ENCODE results near the gene MAG. TPM values are rescaled to one million over a fixed set of nuclear protein-coding genes. Genes with fewer than 3 reads are reported as not detected.

MAG gene
- total RNA-seq, 2 donors from 2014 or later, result not detected

- H3K4me1 Mint-ChIP-seq, result peaks cover 4% of the 10 kb centered on the region
- 84 to 86% methylated on average over 12 to 14 of the region's 14 CpGs for WGBS, 2 experiments (ENCODE audit: insufficient coverage in 1 of 2, insufficient read length in 1 of 2)
- no peaks in the 10 kb centered on the region for H3K27me3 ChIP-seq (ENCODE audit: control insufficient read depth, insufficient read depth, low read length, poor library complexity, severe bottlenecking)
- H3K4me1 ChIP-seq (ENCODE audit: control insufficient read depth, insufficient read depth, low read length), result no peaks in the 10 kb centered on the region
- no peak for TF ChIP-seq CTCF (conservative IDR thresholded peaks at IDR 0.05)
- DNase-seq, result no peak
- H3K27me3 Mint-ChIP-seq (ENCODE audit: insufficient read depth), result no peaks in the 10 kb centered on the region
- no peak overlapping the region for H3K27ac Mint-ChIP-seq
- peaks cover 68% of the 10 kb centered on the region for H3K36me3 Mint-ChIP-seq (ENCODE audit: low read depth)
- H3K9me3 ChIP-seq (ENCODE audit: control insufficient read depth, low read length), result no peaks in the 10 kb centered on the region
- peaks cover 60% of the 10 kb centered on the region for H3K36me3 ChIP-seq (ENCODE audit: control insufficient read depth, insufficient read depth, low read length)
- H3K9ac ChIP-seq (ENCODE audit: extremely low read depth, low read length, poor library complexity, severe bottlenecking), result no peak overlapping the region
- no peak overlapping the region for H3K4me3 Mint-ChIP-seq
- H3K4me3 ChIP-seq (ENCODE audit: low read length), result no peak overlapping the region
- no peaks in the 10 kb centered on the region for H3K9me3 Mint-ChIP-seq
- H3K27ac ChIP-seq (ENCODE audit: low read depth, low read length), result no peak overlapping the region
These were observed 18.2 kb upstream of the MAG start for GRCh38 chr19:35273686-35274259.

- no peaks in the 10 kb centered on the region for H3K9me3 ChIP-seq (ENCODE audit: control insufficient read depth, low read length)
- Mint-ChIP-seq H3K36me3 (ENCODE audit: low read depth) (peaks cover 68% of the 10 kb centered on the region), H3K4me3 (no peak overlapping the region), H3K4me1 (peaks cover 4% of the 10 kb centered on the region), H3K9me3 (no peaks in the 10 kb centered on the region), H3K27me3 (ENCODE audit: insufficient read depth) (no peaks in the 10 kb centered on the region), H3K27ac (no peak overlapping the region)
- 89 to 100% methylated on average over 4 to 5 of the region's 5 CpGs for WGBS, 2 experiments (ENCODE audit: insufficient coverage in 1 of 2, insufficient read length in 1 of 2)
- H3K36me3 ChIP-seq (ENCODE audit: control insufficient read depth, insufficient read depth, low read length), result peaks cover 60% of the 10 kb centered on the region
- no peak overlapping the region for H3K4me3 ChIP-seq (ENCODE audit: low read length)
- H3K27me3 ChIP-seq (ENCODE audit: control insufficient read depth, insufficient read depth, low read length, poor library complexity, severe bottlenecking), result no peaks in the 10 kb centered on the region
- H3K4me1 ChIP-seq (ENCODE audit: control insufficient read depth, insufficient read depth, low read length), result no peaks in the 10 kb centered on the region
- no peak overlapping the region for H3K27ac ChIP-seq (ENCODE audit: low read depth, low read length)
- no peak overlapping the region for H3K9ac ChIP-seq (ENCODE audit: extremely low read depth, low read length, poor library complexity, severe bottlenecking)
- no peak for TF ChIP-seq CTCF (conservative IDR thresholded peaks at IDR 0.05)
- DNase-seq, result no peak
These were observed 17.6 kb upstream of the MAG start for GRCh38 chr19:35274323-35274722.

- Histone ChIP-seq H3K4me3 (ENCODE audit: low read length) (no peak overlapping the region), H3K27ac (ENCODE audit: low read depth, low read length) (no peak overlapping the region), H3K9ac (ENCODE audit: extremely low read depth, low read length, poor library complexity, severe bottlenecking) (no peak overlapping the region), H3K27me3 (ENCODE audit: control insufficient read depth, insufficient read depth, low read length, poor library complexity, severe bottlenecking) (no peaks in the 10 kb centered on the region), H3K9me3 (ENCODE audit: control insufficient read depth, low read length) (no peaks in the 10 kb centered on the region), H3K36me3 (ENCODE audit: control insufficient read depth, insufficient read depth, low read length) (peaks cover 42% of the 10 kb centered on the region), H3K4me1 (ENCODE audit: control insufficient read depth, insufficient read depth, low read length) (no peaks in the 10 kb centered on the region)
- TF ChIP-seq CTCF (conservative IDR thresholded peaks at IDR 0.05), result no peak
- no peak overlapping the region for H3K27ac Mint-ChIP-seq
- H3K36me3 Mint-ChIP-seq (ENCODE audit: low read depth), result peaks cover 50% of the 10 kb centered on the region
- H3K27me3 Mint-ChIP-seq (ENCODE audit: insufficient read depth), result peaks cover 3% of the 10 kb centered on the region
- no peaks in the 10 kb centered on the region for H3K9me3 Mint-ChIP-seq
- WGBS, 2 experiments (ENCODE audit: insufficient coverage in 1 of 2, insufficient read length in 1 of 2), result 93 to 96% methylated on average over 12 to 28 of the region's 28 CpGs
- no peak for DNase-seq
- peaks cover 4% of the 10 kb centered on the region for H3K4me1 Mint-ChIP-seq
- H3K4me3 Mint-ChIP-seq, result no peak overlapping the region
These were observed 15.2 kb upstream of the MAG start for GRCh38 chr19:35276706-35277281.

All from endodermal cell (in vitro differentiated cells).